ENCODE data around the gene SPDEF. TPM values are rescaled to one million over a fixed set of nuclear protein-coding genes. Genes with fewer than 3 reads are reported as not detected.

The SPDEF gene
- total and polyA plus RNA-seq, 2 experiments from 2014 or later: 1.1 TPM; not detected in 1

DNA sequence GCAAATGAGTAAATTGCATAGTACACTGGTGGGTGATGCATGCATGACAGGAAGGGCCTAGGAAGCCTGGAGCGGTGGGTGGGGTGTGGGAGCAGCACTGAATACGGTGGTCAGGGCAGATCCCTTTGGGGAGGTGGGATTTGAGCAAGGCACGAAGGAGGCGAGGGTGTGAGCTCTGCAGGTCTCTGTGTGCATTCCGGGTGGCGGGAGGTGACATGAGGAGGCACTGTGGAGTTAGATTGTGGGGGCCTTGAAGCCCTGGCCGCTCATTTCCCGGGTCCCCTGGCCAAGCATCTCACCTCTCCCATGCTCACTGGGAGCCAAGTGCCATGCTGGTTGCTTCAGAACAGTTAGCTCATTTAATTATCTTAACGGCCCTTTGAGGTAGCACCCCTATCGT is 6.2 kb upstream of the SPDEF start:
- H3K4me1 ChIP-seq (ENCODE audit: low read depth): peaks cover 25% of the 10 kb centered on the region
- DNase-seq (ENCODE audit: low read depth in 1 of 2, low spot score in 1 of 2): no peak
- no peak overlapping the region for H3K4me3 ChIP-seq
- no peaks in the 10 kb centered on the region for H3K9me3 ChIP-seq (ENCODE audit: low read depth)
- H3K27ac ChIP-seq: peak overlapping the region; percentile 64
- TF ChIP-seq, protein P1, sequence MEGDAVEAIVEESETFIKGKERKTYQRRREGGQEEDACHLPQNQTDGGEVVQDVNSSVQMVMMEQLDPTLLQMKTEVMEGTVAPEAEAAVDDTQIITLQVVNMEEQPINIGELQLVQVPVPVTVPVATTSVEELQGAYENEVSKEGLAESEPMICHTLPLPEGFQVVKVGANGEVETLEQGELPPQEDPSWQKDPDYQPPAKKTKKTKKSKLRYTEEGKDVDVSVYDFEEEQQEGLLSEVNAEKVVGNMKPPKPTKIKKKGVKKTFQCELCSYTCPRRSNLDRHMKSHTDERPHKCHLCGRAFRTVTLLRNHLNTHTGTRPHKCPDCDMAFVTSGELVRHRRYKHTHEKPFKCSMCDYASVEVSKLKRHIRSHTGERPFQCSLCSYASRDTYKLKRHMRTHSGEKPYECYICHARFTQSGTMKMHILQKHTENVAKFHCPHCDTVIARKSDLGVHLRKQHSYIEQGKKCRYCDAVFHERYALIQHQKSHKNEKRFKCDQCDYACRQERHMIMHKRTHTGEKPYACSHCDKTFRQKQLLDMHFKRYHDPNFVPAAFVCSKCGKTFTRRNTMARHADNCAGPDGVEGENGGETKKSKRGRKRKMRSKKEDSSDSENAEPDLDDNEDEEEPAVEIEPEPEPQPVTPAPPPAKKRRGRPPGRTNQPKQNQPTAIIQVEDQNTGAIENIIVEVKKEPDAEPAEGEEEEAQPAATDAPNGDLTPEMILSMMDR (IDR thresholded peaks at IDR 0.05; ENCODE audit: low read depth, low read length): no peak
- H3K27me3 ChIP-seq: no peaks in the 10 kb centered on the region
- no peaks in the 10 kb centered on the region for H3K36me3 ChIP-seq

DNA sequence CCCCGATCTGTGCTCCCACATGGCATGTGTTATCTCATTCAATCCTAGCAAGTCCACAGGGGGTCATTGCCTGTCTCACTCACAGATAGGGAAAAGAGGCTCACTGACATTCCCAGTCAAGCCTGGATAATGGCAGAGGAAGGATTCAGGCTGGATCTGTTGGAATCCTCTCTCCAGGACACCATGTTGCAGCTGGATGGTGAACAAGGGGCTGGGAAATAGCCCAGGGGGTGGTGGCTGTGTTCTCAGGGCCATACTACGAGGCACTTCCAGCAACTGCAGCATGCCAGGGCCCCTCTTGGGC is 5.0 kb upstream of the SPDEF start:
- no peak overlapping the region for H3K4me3 ChIP-seq
- peaks cover 20% of the 10 kb centered on the region for H3K4me1 ChIP-seq (ENCODE audit: low read depth)
- no peak for DNase-seq (ENCODE audit: low read depth in 1 of 2, low spot score in 1 of 2)
- no peaks in the 10 kb centered on the region for H3K27me3 ChIP-seq
- peak overlapping the region; percentile 90 for H3K27ac ChIP-seq
- TF ChIP-seq, protein P1 (IDR thresholded peaks at IDR 0.05; ENCODE audit: low read depth, low read length): no peak
- H3K9me3 ChIP-seq (ENCODE audit: low read depth): no peaks in the 10 kb centered on the region
- no peaks in the 10 kb centered on the region for H3K36me3 ChIP-seq

DNA sequence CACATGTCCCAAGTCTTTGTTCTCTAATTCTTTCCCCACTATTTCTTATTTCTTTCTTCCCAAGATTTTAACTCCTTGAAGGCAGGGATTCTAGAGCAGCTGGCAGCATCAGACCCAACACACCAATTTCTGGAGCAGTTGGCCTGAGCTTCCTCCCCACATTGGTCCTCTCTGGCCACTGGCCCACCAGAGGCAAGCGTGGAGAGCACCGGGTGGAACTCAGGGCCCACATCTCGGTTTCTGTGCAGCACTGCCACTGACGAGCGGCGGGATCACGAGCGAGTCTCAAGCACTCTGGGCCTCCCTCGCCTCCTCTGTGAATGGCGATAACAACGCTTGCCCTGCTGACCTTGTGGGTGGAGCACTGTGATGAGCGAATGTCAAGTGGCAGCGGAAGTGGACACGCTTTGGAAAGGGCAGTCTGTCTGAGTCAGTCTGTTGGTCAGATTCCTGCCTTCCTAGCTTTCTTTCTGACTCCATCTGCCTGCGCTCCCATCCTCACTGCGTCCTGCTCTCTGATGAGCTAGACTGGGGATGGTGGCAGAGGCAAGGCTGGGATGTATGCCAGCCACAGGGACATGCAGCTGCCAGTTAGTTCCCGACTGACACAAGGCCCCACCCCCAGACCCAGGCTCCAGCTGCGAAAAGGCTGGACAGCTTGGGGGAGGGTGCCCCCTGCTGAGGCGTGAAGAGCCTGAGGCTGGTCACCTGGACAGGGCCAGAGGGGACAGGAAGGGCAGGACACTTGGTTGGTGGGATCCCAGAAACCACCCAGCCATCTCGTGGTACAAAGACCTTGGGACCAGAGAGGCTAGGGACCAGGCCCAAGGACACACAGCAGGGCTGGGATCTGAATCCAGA is 4.5 kb upstream of the SPDEF start:
- TF ChIP-seq, protein P1 (IDR thresholded peaks at IDR 0.05; ENCODE audit: low read depth, low read length): peak; percentile 21
- Histone ChIP-seq H3K4me1 (ENCODE audit: low read depth) (peaks cover 15% of the 10 kb centered on the region), H3K4me3 (no peak overlapping the region), H3K27me3 (no peaks in the 10 kb centered on the region), H3K36me3 (no peaks in the 10 kb centered on the region), H3K9me3 (ENCODE audit: low read depth) (no peaks in the 10 kb centered on the region), H3K27ac (peak overlapping the region; percentile 90)
- DNase-seq (ENCODE audit: low read depth in 1 of 2, low spot score in 1 of 2): peak; percentile 55 to 83

DNA sequence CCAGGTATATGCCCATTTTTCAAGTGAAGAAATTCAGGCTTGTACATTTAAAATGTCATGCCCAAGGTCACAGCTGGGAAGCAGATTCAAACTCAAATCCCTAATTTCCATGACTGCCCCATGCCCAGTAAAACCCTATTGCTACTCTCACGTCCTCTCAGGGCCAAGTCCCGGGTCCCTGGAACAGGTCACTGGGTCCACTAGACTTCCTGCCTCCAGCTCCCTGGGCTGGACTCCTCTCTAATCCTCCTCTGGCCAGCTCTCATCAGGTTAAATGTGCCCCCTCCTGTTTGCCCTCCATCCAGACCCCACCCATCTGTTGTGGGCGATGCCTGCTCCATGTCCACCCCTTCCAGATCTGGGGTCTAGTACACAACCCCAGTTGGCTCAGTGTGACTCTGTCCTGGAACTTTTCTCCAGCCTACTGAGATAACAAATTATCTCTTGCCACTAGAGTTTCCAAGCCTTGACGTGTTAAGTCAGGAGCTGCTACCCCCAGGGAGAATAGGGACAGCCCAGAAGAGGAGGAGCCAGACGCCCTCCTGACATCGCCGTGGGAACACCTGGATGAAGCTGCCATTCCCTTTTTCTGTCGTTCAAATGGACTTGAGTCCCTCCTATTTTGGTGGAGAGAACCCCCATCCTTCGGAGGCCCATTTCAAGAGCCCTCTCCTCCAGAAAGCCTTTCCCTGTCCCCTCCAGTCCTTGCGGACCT is 3.7 kb upstream of the SPDEF start:
- DNase-seq (ENCODE audit: low read depth in 1 of 2, low spot score in 1 of 2): peak in 1 of 2 donors; percentile 35
- TF ChIP-seq, protein P1 (IDR thresholded peaks at IDR 0.05; ENCODE audit: low read depth, low read length): no peak
- Histone ChIP-seq H3K4me1 (ENCODE audit: low read depth) (peaks cover 15% of the 10 kb centered on the region), H3K27ac (peak overlapping the region; percentile 90), H3K36me3 (no peaks in the 10 kb centered on the region), H3K9me3 (ENCODE audit: low read depth) (no peaks in the 10 kb centered on the region), H3K4me3 (no peak overlapping the region), H3K27me3 (no peaks in the 10 kb centered on the region)

DNA sequence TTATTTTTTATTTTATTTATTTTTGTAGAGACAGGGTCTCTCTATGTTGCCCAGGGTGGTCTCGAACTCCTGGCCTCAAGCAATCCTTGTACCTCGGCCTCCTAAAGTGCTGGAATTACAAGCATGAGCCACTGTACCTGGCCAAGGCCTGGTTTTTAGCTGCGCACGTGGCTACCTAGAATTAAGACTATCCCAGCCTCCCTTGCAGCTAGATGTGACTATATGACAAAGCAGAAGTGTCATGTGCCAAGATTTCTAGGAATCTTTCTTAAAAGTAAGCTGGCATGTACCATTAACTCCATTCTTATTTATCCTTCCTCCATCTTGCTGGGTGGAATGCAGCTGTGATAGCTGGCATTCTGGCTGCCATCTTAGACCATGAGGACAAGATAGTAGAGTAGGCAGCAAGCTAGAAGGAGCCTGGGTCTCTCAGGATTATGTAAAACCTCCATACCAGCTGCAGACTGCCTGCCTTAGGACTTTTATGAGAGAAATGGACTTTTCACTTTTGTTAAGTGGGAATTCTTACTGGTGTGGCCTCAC is 2.1 kb upstream of the SPDEF start:
- TF ChIP-seq, protein P1 (IDR thresholded peaks at IDR 0.05; ENCODE audit: low read depth, low read length): no peak
- DNase-seq (ENCODE audit: low read depth in 1 of 2, low spot score in 1 of 2): no peak
- H3K4me1 ChIP-seq (ENCODE audit: low read depth): peaks cover 15% of the 10 kb centered on the region

More for the DNA sequence above, 2.1 kb upstream of the SPDEF start:
- H3K27me3 ChIP-seq: no peaks in the 10 kb centered on the region
- no peak overlapping the region for H3K27ac ChIP-seq
- H3K9me3 ChIP-seq (ENCODE audit: low read depth): no peaks in the 10 kb centered on the region
- no peak overlapping the region for H3K4me3 ChIP-seq
- no peaks in the 10 kb centered on the region for H3K36me3 ChIP-seq
